Adipose tissue (tissue), 3 donors: ENCODE data around the gene SNX20. TPM values are rescaled to one million over a fixed set of nuclear protein-coding genes. Genes with fewer than 3 reads are reported as not detected.

ENCODE experiments used
- H3K27ac ChIP-seq: one replicate; pipeline ENCODE4 v1.5.1; 2013; ENCODE audit warnings: low read depth, low read length
- WGBS, 3 donors: extraction: QIAGEN DNeasy Blood & Tissue Kit; methylation state at CpG; one replicate each; pipeline ENCODE4 v1.1.7; 2013; 5-methylcytosine and 5-hydroxymethylcytosine counted together
- polyA plus RNA-seq, 3 donors: library from polyadenylated mRNA; stranded (reverse); fragments of 200-250 nt; gene quantifications; one replicate each; pipeline ENCODE4 v1.2.3, GENCODE V29; 2013
- donor health status: healthy with polysubstance abuse.
- donor health status: Bipolar disorder and iron deficiency.
- donor health status: healthy.

SNX20 gene
- polyA plus RNA-seq, 3 donors = 0.35 to 3.8 (median 1.8) TPM

GRCh38 chr16:50688083-50688482, 7.0 kb upstream of the SNX20 start:
- 51 to 62% (median 55%) methylated on average over 12 of the region's 12 CpGs for WGBS, 3 donors
- no peak overlapping the region for H3K27ac ChIP-seq

GRCh38 chr16:50685462-50686063, 4.5 kb upstream of the SNX20 start:
- no peak overlapping the region for H3K27ac ChIP-seq
- 60 to 79% (median 69%) methylated on average over 8 of the region's 8 CpGs for WGBS, 3 donors

DNA sequence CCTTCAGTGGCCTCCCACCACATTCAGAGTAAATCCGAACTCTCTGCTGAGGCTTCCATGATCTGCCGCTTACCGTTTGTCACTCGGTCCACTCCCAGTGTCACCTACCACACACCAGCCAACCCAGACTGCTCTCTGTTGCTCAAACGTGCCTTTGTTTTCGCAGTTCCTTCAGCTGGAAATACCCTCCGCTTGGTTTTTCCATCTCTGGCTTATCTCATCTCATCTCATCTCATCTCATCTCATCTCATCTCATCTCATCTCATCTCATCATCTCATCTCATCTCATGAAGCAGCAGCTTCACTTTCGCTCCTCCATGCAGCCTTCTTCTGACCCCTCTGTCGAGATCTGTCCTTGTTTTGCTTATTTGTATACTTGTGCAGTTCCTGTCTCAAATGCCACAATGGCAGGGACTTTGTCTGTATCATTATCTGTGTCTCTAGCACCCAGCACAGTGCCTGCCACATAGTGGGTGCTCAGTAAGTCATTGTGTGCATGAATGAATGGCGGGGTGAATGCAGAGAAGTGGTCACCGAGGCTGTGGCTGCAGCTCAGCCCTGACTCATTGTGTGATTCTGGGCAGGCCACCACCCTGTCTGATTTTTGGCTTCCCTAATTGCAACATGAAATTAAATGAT, 3.8 kb upstream of the SNX20 start:
- no peak overlapping the region for H3K27ac ChIP-seq
- 69 to 82% (median 78%) methylated on average over 11 of the region's 11 CpGs for WGBS, 3 donors

- H3K27ac ChIP-seq = no peak overlapping the region
- 48 to 81% (median 60%) methylated on average over 14 of the region's 14 CpGs for WGBS, 3 donors
These were observed 2.7 kb upstream of the SNX20 start for GRCh38 chr16:50683689-50684374.

GRCh38 chr16:50680556-50680893, 587 bp downstream of the SNX20 start:
- no peak overlapping the region for H3K27ac ChIP-seq
- 66 to 87% (median 78%) methylated on average over 3 of the region's 3 CpGs for WGBS, 3 donors

GRCh38 chr16:50679676-50680555, 1.2 kb downstream of the SNX20 start:
- 75 to 86% (median 77%) methylated on average over 6 of the region's 6 CpGs for WGBS, 3 donors
- H3K27ac ChIP-seq = no peak overlapping the region

DNA sequence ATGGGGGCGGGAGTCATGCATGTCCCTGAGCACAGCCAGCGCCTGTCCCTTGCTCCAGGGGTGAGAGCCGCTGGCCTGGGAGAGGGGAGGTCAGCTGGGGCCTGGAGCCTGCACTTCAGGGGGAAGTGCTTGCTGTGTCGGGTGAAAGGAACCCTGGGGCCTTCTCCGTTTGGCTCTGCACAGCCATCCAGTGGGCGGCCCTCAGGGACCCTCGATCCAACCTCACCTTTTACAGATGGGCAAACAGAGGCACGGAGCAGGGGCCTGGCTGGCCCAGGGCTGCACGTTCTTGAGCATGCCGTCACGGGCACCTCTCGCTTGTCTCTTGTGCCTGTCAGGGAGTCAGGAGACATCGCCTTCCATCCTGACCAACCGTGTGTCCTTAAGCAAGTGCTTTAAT, 1.8 kb downstream of the SNX20 start:
- WGBS, 3 donors = 82 to 87% (median 85%) methylated on average over 14 of the region's 14 CpGs
- H3K27ac ChIP-seq = no peak overlapping the region

DNA sequence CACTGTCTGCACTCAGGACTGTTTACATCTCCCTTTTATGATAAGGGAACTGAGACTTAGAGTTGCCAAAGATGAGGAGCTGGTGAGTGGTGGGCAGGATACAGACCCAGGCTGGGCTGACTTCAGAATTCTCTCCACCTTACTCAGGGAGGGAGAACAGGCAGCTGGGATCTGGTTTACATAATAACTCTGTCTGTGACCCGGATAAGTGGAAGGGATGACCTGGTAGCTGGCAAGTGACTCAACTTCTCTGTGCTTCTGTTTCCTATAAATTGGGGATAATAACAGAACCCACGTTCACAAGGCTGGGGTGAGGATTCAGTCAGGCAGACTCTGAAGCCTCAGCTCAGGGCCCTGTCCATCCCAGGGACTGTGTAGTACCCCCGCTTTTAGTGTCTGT, 2.6 kb downstream of the SNX20 start:
- 55 to 71% (median 59%) methylated on average over 3 of the region's 3 CpGs for WGBS, 3 donors

DNA sequence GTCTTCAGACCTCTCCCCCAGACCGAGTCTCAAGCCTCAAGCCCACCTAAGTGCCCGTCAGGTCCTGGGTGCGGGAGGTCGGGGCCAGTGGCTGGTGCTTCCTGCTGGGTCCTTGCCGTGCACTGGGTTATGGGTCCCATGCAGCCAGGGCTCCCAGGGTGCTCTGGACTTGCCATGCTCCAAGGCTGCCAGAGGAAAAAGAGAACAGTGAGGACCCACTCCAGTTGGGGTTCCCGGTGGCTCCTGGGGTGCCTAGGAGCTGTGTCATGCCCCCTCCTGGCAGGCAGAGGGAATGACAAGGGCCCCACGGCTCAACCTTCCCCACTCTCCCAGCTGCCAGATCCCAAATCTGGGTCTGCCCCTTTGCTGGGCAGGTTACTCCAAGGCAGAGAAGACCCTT, 3.8 kb downstream of the SNX20 start:
- no peak overlapping the region for H3K27ac ChIP-seq
- 71 to 86% (median 79%) methylated on average over 7 of the region's 7 CpGs for WGBS, 3 donors

More for the DNA sequence above, 2.6 kb downstream of the SNX20 start:
- no peak overlapping the region for H3K27ac ChIP-seq

DNA sequence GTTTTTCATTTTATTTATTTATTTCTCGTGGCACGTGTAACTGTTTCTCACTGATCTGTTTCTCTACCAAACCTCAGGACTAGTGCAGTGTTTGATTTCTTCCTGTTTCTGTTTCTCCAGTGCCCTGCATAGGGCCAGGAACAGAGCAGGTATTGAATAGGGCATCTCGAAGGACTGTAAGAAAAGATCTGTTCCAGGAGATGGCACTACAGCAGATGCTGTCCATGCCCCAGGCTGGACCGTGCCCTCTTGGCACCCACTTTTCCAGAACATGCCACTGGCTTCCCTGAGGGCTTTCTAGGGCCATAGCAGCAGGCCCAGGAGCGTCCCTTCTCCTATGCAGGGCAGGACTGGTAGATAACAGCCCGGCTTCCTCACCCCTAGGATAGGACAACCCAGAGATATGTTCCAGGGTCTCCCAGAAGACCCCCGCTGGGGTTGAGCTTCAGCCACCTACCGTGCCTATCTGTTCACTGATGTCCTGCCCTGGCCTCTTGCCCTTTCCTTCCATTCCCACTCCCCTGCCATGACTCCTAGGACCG, 4.4 kb downstream of the SNX20 start:
- WGBS, 3 donors = 77 to 83% (median 79%) methylated on average over 9 of the region's 9 CpGs
- no peak overlapping the region for H3K27ac ChIP-seq

- 79 to 88% (median 83%) methylated on average over 23 of the region's 23 CpGs for WGBS, 3 donors
- no peak overlapping the region for H3K27ac ChIP-seq
These were observed 5.2 kb downstream of the SNX20 start for GRCh38 chr16:50675686-50676610.

DNA sequence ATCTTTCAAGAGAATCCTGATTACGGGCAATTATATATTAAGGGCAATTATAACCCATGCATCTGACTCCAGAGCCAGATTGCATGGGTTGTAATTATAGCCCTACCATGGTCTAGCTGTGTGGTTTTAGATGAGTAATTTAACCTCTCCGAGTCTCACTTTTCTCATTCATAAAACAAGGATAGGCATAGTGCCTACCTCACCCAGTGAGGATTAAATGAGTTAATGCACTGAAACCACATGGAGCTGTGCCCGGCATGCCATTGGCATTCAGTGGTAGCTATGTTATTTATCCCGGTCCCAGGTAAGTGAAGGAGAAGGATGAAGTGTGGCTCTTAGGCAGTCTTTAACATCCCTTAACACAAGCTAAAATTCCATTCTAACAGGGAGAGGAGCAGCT, 6.3 kb downstream of the SNX20 start:
- H3K27ac ChIP-seq = no peak overlapping the region
- WGBS, 3 donors = 90 to 94% (median 92%) methylated on average over 4 of the region's 4 CpGs

DNA sequence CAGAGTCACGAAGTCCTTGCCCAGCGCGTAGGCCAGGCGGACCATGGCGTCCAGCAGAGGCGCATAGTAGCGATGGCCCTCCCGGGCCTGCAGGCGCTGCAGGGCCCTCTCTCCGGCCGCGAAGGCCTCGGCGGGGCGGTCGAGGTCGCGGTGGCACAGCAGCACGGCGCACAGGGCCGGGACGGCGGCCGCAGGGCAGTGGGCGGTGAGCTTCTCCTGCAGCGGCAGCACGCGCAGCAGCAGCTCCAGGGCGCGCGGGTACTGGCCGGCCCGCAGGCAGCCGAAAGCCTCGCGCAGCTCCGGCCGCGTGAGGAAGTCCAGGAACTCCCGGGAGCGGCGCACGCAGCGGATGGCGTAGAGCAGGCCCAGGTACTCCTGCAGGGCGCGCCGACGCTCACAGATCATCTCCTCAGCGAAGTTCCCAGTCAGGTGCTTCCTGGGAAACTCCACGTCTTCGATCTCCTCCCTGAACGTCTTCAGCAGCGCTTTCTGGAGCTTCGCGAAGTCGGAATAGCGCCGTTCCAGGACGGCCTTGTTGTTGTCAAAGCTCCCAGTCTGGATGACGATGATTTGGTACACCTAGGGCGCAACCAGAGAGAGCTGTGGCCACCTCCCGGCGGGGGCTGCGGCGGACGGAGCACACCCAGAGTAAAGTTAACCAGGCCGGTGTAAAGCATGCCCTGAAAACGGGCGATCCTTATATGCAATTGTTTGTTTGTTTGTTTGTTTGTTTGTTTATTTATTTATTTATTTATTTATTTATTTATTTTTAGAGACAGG, 7.4 kb downstream of the SNX20 start:
- WGBS, 3 donors = 61 to 65% (median 62%) methylated on average over 67 to 70 of the region's 70 CpGs
- no peak overlapping the region for H3K27ac ChIP-seq

DNA sequence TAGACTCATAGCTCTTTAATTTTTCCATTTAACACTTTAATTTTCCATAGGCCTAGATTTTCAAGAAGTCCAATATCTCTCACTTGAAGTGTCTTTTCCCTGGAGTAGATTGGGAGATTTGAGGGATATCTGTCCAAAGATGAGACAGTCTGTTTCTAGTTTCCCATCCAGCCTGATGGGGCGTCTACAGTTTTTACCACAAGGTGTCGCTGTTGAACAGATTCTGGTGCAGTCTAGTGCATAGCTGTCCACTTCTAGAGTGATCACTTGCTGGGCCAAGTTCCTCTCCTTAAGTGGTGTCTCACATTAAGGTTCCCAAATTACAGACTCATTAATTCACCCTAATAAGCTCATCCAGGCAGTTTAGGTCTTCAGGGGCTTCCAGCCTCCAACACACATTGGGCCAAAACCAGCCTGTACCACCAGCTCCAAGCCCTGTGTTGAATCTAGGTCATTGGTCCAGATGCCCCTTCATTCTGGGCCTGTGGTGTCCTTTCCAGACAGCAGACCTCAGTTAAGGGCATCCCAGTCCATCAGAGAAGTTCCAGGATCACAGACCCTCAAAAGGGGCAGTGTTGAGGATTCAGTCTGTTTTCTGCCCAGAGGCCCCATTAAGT, 9.4 kb downstream of the SNX20 start:
- H3K27ac ChIP-seq = no peak overlapping the region
- WGBS, 3 donors = 56 to 67% (median 56%) methylated on average over 2 of the region's 2 CpGs

DNA sequence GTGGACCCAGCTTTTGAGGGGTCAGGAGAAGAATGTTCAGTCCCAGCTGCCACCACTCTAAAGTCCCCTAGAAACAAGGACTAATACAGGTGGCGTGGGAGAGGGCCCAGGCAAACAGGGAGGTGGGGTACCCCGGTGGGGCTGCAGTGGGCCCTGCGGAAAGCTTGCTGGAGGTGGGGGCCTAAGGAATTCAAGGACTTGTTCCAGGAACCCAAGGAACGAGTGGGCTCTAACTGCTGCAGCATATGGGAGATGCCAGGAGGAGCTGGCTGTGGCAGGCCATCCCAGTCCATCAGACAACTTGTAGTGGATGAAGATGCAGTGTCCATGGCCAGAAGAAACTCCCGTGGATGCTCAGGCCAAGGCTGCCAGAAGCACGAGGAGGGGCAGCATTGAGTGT, 10.6 kb downstream of the SNX20 start:
- H3K27ac ChIP-seq = no peak overlapping the region
- 89 to 91% (median 90%) methylated on average over 6 of the region's 6 CpGs for WGBS, 3 donors

DNA sequence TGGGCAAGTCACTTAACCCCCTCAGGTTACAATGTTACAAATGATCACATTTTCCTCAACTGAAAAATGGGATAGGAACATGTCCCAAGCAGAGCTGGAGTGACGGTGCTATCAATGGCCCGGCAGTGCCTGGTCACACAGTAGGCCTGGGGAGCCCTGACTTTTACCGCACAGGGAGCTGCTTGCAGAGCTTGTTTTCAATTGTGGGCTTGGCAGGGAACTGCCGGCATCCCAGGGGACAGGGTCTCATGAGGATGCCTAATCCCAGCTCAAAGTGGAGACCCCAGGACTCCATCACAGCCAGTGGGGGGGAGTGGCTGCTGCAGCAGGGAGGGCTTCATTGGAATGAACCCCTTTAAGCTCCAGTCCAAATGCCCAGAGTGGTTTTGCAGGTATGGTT, 11.4 kb downstream of the SNX20 start:
- 97 to 98% (median 97%) methylated on average over 4 of the region's 4 CpGs for WGBS, 3 donors
- H3K27ac ChIP-seq = no peak overlapping the region
